OCI-LY3 (cell line): ENCODE results near the gene JOSD2.
A peak's percentile ranks its signal among the peaks of the same experiment; 100 is the strongest.

ENCODE experiments used
- H2AFZ ChIP-seq: fragments of 200-600, 300-600 bp; shearing (Covaris generic); 2 replicates; pipeline ENCODE4 v1.6.0; 2014; ENCODE audit warnings: antibody characterized with exemption, low read depth, low read length
- H3K27ac ChIP-seq: fragments of 200-600, 300-600 bp; sonication (generic); 2 replicates; pipeline ENCODE4 v1.5.1; 2014; ENCODE audit warnings: mild to moderate bottlenecking, low read length, moderate library complexity, mixed read lengths
- H3K27me3 ChIP-seq: fragments of 200-600, 300-600 bp; sonication (generic); 2 replicates; pipeline ENCODE4 v1.6.1; 2014; ENCODE audit warnings: low read depth, low read length, mixed read lengths
- H3K36me3 ChIP-seq: fragments of 200-600, 300-600 bp; sonication (generic); replicated peaks from 2 replicates; pipeline ENCODE3; 2014; ENCODE audit warnings: low read depth, low read length, mixed read lengths
- H3K4me1 ChIP-seq: fragments of 300-600, 200-600 bp; sonication (generic); 2 replicates; pipeline ENCODE4 v1.6.1; 2014; ENCODE audit warnings: low read length, mixed read lengths
- H3K4me2 ChIP-seq: fragments of 200-600, 300-600 bp; sonication (generic); 2 replicates; pipeline ENCODE4 v1.6.1; 2014; ENCODE audit warnings: low read length, mixed read lengths
- H3K4me3 ChIP-seq: fragments of 300-600, 200-600 bp; sonication (generic); 2 replicates; pipeline ENCODE4 v1.5.1; 2014; ENCODE audit warnings: antibody characterized with exemption, mild to moderate bottlenecking, low read length, moderate library complexity
- H3K79me2 ChIP-seq: fragments of 300-600, 200-600 bp; shearing (Covaris generic); 2 replicates; pipeline ENCODE4 v1.6.1; 2014; ENCODE audit warnings: mild to moderate bottlenecking, low read length, mixed read lengths
- H3K9ac ChIP-seq: fragments of 300-600, 200-600 bp; shearing (Covaris generic); 2 replicates; pipeline ENCODE4 v1.6.0; 2014; ENCODE audit warnings: mild to moderate bottlenecking, low read length, moderate library complexity
- H3K9me3 ChIP-seq: fragments of 200-600, 300-600 bp; shearing (Covaris generic); 2 replicates; pipeline ENCODE4 v1.6.1; 2014; ENCODE audit warnings: low read length, mixed read lengths; ENCODE audit not compliant: insufficient read depth
- H4K20me1 ChIP-seq: fragments of 200-600, 300-600 bp; sonication (generic); 2 replicates; pipeline ENCODE4 v1.6.1; 2016; ENCODE audit warnings: low read length, mixed read lengths; ENCODE audit not compliant: insufficient read depth
- CTCF ChIP-seq: fragments of 200-600, 300-600 bp; sonication (generic); IDR thresholded peaks from 2 replicates; pipeline ENCODE4 v1.5.1; 2014; ENCODE audit warnings: antibody characterized with exemption, low read length, low read depth
- EZH2phosphoT487 ChIP-seq: fragments of 200-600 bp; shearing (Covaris generic); IDR thresholded peaks from 2 replicates; pipeline ENCODE4 v1.6.1; 2018; ENCODE audit warnings: antibody characterized with exemption, mixed run types, low read depth

The JOSD2 gene

GRCh38 chr19:50548191-50549058 lies 37.4 kb upstream of the JOSD2 start:
- 0 out of 2 replicates have a peak, but pooled peaks cover 2% of the 10 kb centered on the region for H3K27me3 ChIP-seq
- no peak overlapping the region for H3K4me3 ChIP-seq

GRCh38 chr19:50547385-50548190 lies 36.6 kb upstream of the JOSD2 start:
- Histone ChIP-seq H3K9ac (no peak overlapping the region), H3K79me2 (no peaks in the 10 kb centered on the region), H3K4me3 (no peak overlapping the region), H3K4me2 (no peak overlapping the region), H3K9me3 (no peaks in the 10 kb centered on the region), H3K27me3 (no peaks in the 10 kb centered on the region), H3K4me1 (no peaks in the 10 kb centered on the region), H4K20me1 (no peaks in the 10 kb centered on the region), H2AFZ (no peak overlapping the region), H3K36me3 (no peaks in the 10 kb centered on the region), H3K27ac (no peak overlapping the region)
- TF ChIP-seq CTCF, result 0 out of 2 replicates have a peak, but pooled peaks have one; percentile 6
- no peak for TF ChIP-seq EZH2phosphoT487

More at GRCh38 chr19:50548191-50549058, 37.4 kb upstream of the JOSD2 start:
- Histone ChIP-seq H2AFZ (no peak overlapping the region), H3K27ac (no peak overlapping the region), H4K20me1 (no peaks in the 10 kb centered on the region), H3K79me2 (no peaks in the 10 kb centered on the region), H3K9me3 (no peaks in the 10 kb centered on the region), H3K9ac (no peak overlapping the region), H3K4me2 (no peak overlapping the region), H3K4me1 (no peaks in the 10 kb centered on the region), H3K36me3 (no peaks in the 10 kb centered on the region)
- no peak for TF ChIP-seq EZH2phosphoT487
- no peak for TF ChIP-seq CTCF

GRCh38 chr19:50546527-50547221 lies 35.7 kb upstream of the JOSD2 start:
- no peak overlapping the region for H3K4me3 ChIP-seq
- H3K79me2 ChIP-seq, result no peaks in the 10 kb centered on the region
- H4K20me1 ChIP-seq, result no peaks in the 10 kb centered on the region
- H3K9ac ChIP-seq, result no peak overlapping the region
- no peaks in the 10 kb centered on the region for H3K4me1 ChIP-seq
- no peak overlapping the region for H2AFZ ChIP-seq
- no peak overlapping the region for H3K4me2 ChIP-seq
- no peak overlapping the region for H3K27ac ChIP-seq
- TF ChIP-seq EZH2phosphoT487, result no peak
- TF ChIP-seq CTCF, result no peak
- no peaks in the 10 kb centered on the region for H3K27me3 ChIP-seq
- H3K36me3 ChIP-seq, result no peaks in the 10 kb centered on the region
- H3K9me3 ChIP-seq, result no peaks in the 10 kb centered on the region
